DOHH2 (cell line): ENCODE data around the gene SLC24A5.

ENCODE experiments used
- EZH2phosphoT487 ChIP-seq: fragments of 200-600 bp; sonication (generic); IDR thresholded peaks from 2 replicates; pipeline ENCODE4 v1.6.1; 2017; ENCODE audit warnings: borderline replicate concordance, mild to moderate bottlenecking, antibody characterized with exemption, low read length, moderate library complexity, mixed read lengths
- TF ChIP-seq, protein P1 (sequence below): fragments of 200-600 bp; sonication (generic); IDR thresholded peaks from one replicate; pipeline ENCODE4 v1.5.1; 2014; ENCODE audit warnings: antibody characterized with exemption, mild to moderate bottlenecking, low read depth, low read length; ENCODE audit not compliant: poor library complexity, severe bottlenecking

- TF ChIP-seq, protein P1, sequence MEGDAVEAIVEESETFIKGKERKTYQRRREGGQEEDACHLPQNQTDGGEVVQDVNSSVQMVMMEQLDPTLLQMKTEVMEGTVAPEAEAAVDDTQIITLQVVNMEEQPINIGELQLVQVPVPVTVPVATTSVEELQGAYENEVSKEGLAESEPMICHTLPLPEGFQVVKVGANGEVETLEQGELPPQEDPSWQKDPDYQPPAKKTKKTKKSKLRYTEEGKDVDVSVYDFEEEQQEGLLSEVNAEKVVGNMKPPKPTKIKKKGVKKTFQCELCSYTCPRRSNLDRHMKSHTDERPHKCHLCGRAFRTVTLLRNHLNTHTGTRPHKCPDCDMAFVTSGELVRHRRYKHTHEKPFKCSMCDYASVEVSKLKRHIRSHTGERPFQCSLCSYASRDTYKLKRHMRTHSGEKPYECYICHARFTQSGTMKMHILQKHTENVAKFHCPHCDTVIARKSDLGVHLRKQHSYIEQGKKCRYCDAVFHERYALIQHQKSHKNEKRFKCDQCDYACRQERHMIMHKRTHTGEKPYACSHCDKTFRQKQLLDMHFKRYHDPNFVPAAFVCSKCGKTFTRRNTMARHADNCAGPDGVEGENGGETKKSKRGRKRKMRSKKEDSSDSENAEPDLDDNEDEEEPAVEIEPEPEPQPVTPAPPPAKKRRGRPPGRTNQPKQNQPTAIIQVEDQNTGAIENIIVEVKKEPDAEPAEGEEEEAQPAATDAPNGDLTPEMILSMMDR = no peak
- TF ChIP-seq EZH2phosphoT487 = no peak
Measured at GRCh38 chr15:48109212-48109611, 11.6 kb upstream of the SLC24A5 start.
